Measurements from ENCODE around the gene PDE2A.
"Not testable (repeated sequence)": the region's sequence is repeated elsewhere in the genome, so short reads cannot be mapped to it uniquely, and the experiment has no call there.

GRCh38 chr11:72560864-72561263, 113.4 kb downstream of the PDE2A start:
- not testable (repeated sequence) for TF ChIP-seq CTCF (conservative IDR thresholded peaks at IDR 0.05; ENCODE audit: low read depth, low read length); EZH2 (IDR thresholded peaks at IDR 0.05; ENCODE audit: borderline replicate concordance, low read depth, low read length, poor library complexity, severe bottlenecking)
